ENCODE measurements around the gene TMEM123.

Gene TMEM123

GRCh38 chr11:102471474-102471873 lies 18.9 kb upstream of the TMEM123 start:
- DNase-seq (ENCODE audit: low spot score) = no peak

GRCh38 chr11:102470251-102470650 lies 17.7 kb upstream of the TMEM123 start:
- DNase-seq (ENCODE audit: low spot score) = no peak

- DNase-seq (ENCODE audit: low spot score) = no peak
Observed at GRCh38 chr11:102469196-102469821, 16.7 kb upstream of the TMEM123 start.

- DNase-seq (ENCODE audit: low spot score) = no peak
Observed at GRCh38 chr11:102468616-102469195, 16.1 kb upstream of the TMEM123 start.

- DNase-seq (ENCODE audit: low spot score) = no peak
Observed at GRCh38 chr11:102467853-102468580, 15.5 kb upstream of the TMEM123 start.

GRCh38 chr11:102467080-102467708 lies 14.6 kb upstream of the TMEM123 start:
- no peak for DNase-seq (ENCODE audit: low spot score)

- no peak for DNase-seq (ENCODE audit: low spot score)
Observed at GRCh38 chr11:102465696-102466095, 13.1 kb upstream of the TMEM123 start.

GRCh38 chr11:102464859-102465500 lies 12.4 kb upstream of the TMEM123 start:
- DNase-seq (ENCODE audit: low spot score) = no peak

GRCh38 chr11:102464037-102464436 lies 11.5 kb upstream of the TMEM123 start:
- no peak for DNase-seq (ENCODE audit: low spot score)

GRCh38 chr11:102462610-102463009 lies 10.0 kb upstream of the TMEM123 start:
- DNase-seq (ENCODE audit: low spot score) = no peak

GRCh38 chr11:102459393-102459792 lies 6.8 kb upstream of the TMEM123 start:
- no peak for DNase-seq (ENCODE audit: low spot score)

GRCh38 chr11:102458548-102458947 lies 6.0 kb upstream of the TMEM123 start:
- no peak for DNase-seq (ENCODE audit: low spot score)

- no peak for DNase-seq (ENCODE audit: low spot score)
Observed at GRCh38 chr11:102457865-102458264, 5.3 kb upstream of the TMEM123 start.

GRCh38 chr11:102457056-102457677 lies 4.6 kb upstream of the TMEM123 start:
- no peak for DNase-seq (ENCODE audit: low spot score)

GRCh38 chr11:102456381-102456780 lies 3.8 kb upstream of the TMEM123 start:
- no peak for DNase-seq (ENCODE audit: low spot score)

- no peak for DNase-seq (ENCODE audit: low spot score)
Observed at GRCh38 chr11:102453921-102454320, 1.4 kb upstream of the TMEM123 start.

- DNase-seq (ENCODE audit: low spot score) = peak; percentile 70
Observed at GRCh38 chr11:102453302-102453695, 734 bp upstream of the TMEM123 start.

GRCh38 chr11:102451681-102452460 lies 694 bp downstream of the TMEM123 start:
- peak; percentile 78 for DNase-seq (ENCODE audit: low spot score)

- DNase-seq (ENCODE audit: low spot score) = no peak
Observed at GRCh38 chr11:102451041-102451680, 1.4 kb downstream of the TMEM123 start.
